HG02623 (cell line): ENCODE results near the gene DND1.
"Not testable (repeated sequence)": the region's sequence is repeated elsewhere in the genome, so short reads cannot be mapped to it uniquely, and the experiment has no call there.

ENCODE experiments used
- ATAC-seq: cut with Tn5 transposase; IDR thresholded peaks from one replicate; pipeline ENCODE4 v1.9.1; 2021; ENCODE audit warnings: moderate library complexity; ENCODE audit not compliant: unreplicated experiment

The DND1 gene

GRCh38 chr5:140673187-140673976 is at the start of gene DND1:
DND1 (minus strand) TSS chr5:140673576; CDS start chr5:140673542, 34 bp downstream.
- ATAC-seq = no peak

GRCh38 chr5:140721395-140721794 is 48.0 kb upstream of the DND1 start:
- not testable (repeated sequence) for ATAC-seq

- ATAC-seq = not testable (repeated sequence)
These were observed 47.4 kb upstream of the DND1 start for GRCh38 chr5:140720738-140721137.

GRCh38 chr5:140718266-140718592 is 44.9 kb upstream of the DND1 start:
- ATAC-seq = no peak

- not testable (repeated sequence) for ATAC-seq
These were observed 42.9 kb upstream of the DND1 start for GRCh38 chr5:140716238-140716637.

GRCh38 chr5:140713562-140714094 is 40.3 kb upstream of the DND1 start:
- no peak for ATAC-seq

GRCh38 chr5:140711794-140712193 is 38.4 kb upstream of the DND1 start:
- no peak for ATAC-seq

GRCh38 chr5:140710899-140711552 is 37.6 kb upstream of the DND1 start:
- ATAC-seq = peak; percentile 81

GRCh38 chr5:140708787-140709186 is 35.4 kb upstream of the DND1 start:
- not testable (repeated sequence) for ATAC-seq

GRCh38 chr5:140707812-140708211 is 34.4 kb upstream of the DND1 start:
- no peak for ATAC-seq

- ATAC-seq = peak; percentile 97
These were observed 27.1 kb upstream of the DND1 start, which contains the start of gene ZMAT2 for GRCh38 chr5:140700177-140701144. ZMAT2 (plus strand) TSS chr5:140700447; CDS start chr5:140700461, 14 bp downstream.

- ATAC-seq = no peak
These were observed 23.6 kb upstream of the DND1 start for GRCh38 chr5:140696891-140697492.

GRCh38 chr5:140694276-140694675 is 20.9 kb upstream of the DND1 start:
- ATAC-seq = no peak

- ATAC-seq = peak; percentile 98
These were observed 17.9 kb upstream of the DND1 start, which contains the start of the genes HARS1 and HARS2 for GRCh38 chr5:140690941-140691924. HARS1 (minus strand) TSS chr5:140691370; CDS start chr5:140691304, 66 bp downstream. HARS2 (plus strand) TSS chr5:140691455; CDS start chr5:140691649, 194 bp downstream.

- ATAC-seq = no peak
These were observed 17.1 kb upstream of the DND1 start for GRCh38 chr5:140690376-140690932.

GRCh38 chr5:140678993-140679392 is 5.6 kb upstream of the DND1 start:
- ATAC-seq = no peak

- no peak for ATAC-seq
These were observed 4.6 kb upstream of the DND1 start for GRCh38 chr5:140677947-140678346.

- no peak for ATAC-seq
These were observed 1.3 kb upstream of the DND1 start for GRCh38 chr5:140674629-140675028.

- ATAC-seq = no peak
These were observed 835 bp upstream of the DND1 start for GRCh38 chr5:140674211-140674610.
